ENCODE results near the gene ACR.

GRCh38 chr22:50730941-50731661, 6.9 kb upstream of the ACR start:
- TF ChIP-seq CTCF (IDR thresholded peaks at IDR 0.05; ENCODE audit: low read depth, low read length) (no peak), EZH2phosphoT487 (IDR thresholded peaks at IDR 0.05; ENCODE audit: low read depth) (no peak)

All from OCI-LY3 (cell line).